IMR-90 (cell line): Measurements from ENCODE around the gene PSMC5.

Experiments
- BHLHE40 ChIP-seq: fragments of 150-350 bp; IDR thresholded peaks from 2 replicates; pipeline ENCODE4 v1.6.1; 2016; ENCODE audit warnings: mild to moderate bottlenecking, low read depth, low read length
- CHD1 ChIP-seq: IDR thresholded peaks from 2 replicates; pipeline ENCODE4 v1.6.1; 2012; ENCODE audit warnings: low read depth, low read length, improper control_type of control experiment
- CTCF ChIP-seq: conservative IDR thresholded peaks from 2 replicates; pipeline ENCODE4 v1.5.1; 2012; ENCODE audit warnings: mild to moderate bottlenecking, low read depth, low read length, improper control_type of control experiment
- ELK1 ChIP-seq: fragments of 150-350 bp; IDR thresholded peaks from 2 replicates; pipeline ENCODE4 v1.6.1; 2016; ENCODE audit warnings: low read depth, mild to moderate bottlenecking, low read length, moderate library complexity, borderline replicate concordance
- MAFK ChIP-seq: IDR thresholded peaks from 2 replicates; pipeline ENCODE4 v1.6.1; 2012; ENCODE audit warnings: low read depth, low read length, improper control_type of control experiment
- MAZ ChIP-seq: IDR thresholded peaks from 2 replicates; pipeline ENCODE4 v1.6.1; 2012; ENCODE audit warnings: low read depth, mild to moderate bottlenecking, low read length, improper control_type of control experiment, moderate library complexity, borderline replicate concordance
- MXI1 ChIP-seq: IDR thresholded peaks from 2 replicates; pipeline ENCODE4 v1.6.1; 2012; ENCODE audit warnings: low read depth, mild to moderate bottlenecking, low read length, moderate library complexity, borderline replicate concordance
- POLR2A ChIP-seq: IDR thresholded peaks from 2 replicates; pipeline ENCODE4 v1.6.1; 2012; ENCODE audit warnings: mild to moderate bottlenecking, low read depth, low read length
- RAD21 ChIP-seq: IDR thresholded peaks from 2 replicates; pipeline ENCODE4 v1.6.1; 2012; ENCODE audit warnings: low read length, improper control_type of control experiment
- RCOR1 ChIP-seq: IDR thresholded peaks from 2 replicates; pipeline ENCODE4 v1.6.1; 2012; ENCODE audit warnings: mild to moderate bottlenecking, low read length, improper control_type of control experiment; ENCODE audit not compliant: insufficient replicate concordance
- RFX5 ChIP-seq: IDR thresholded peaks from 2 replicates; pipeline ENCODE4 v1.8.0; 2012; ENCODE audit warnings: low read depth, mild to moderate bottlenecking, low read length, moderate library complexity
- SMC3 ChIP-seq: fragments of 150-350 bp; IDR thresholded peaks from 2 replicates; pipeline ENCODE4 v1.6.1; 2016; ENCODE audit warnings: low read depth, mild to moderate bottlenecking, antibody characterized with exemption, low read length, moderate library complexity
- USF2 ChIP-seq: fragments of 150-350 bp; IDR thresholded peaks from 2 replicates; pipeline ENCODE4 v1.6.1; 2017; ENCODE audit warnings: mild to moderate bottlenecking, antibody characterized with exemption, low read length, low read depth

- TF ChIP-seq CTCF, result no peak
- no peak for TF ChIP-seq ELK1
- no peak for TF ChIP-seq RAD21
- TF ChIP-seq POLR2A, result peak; percentile 65
- TF ChIP-seq RFX5, result peak; percentile 73
- peak; percentile 2; the same call in 1 of the 2 replicates for TF ChIP-seq MXI1
- 0 out of 2 replicates have a peak, but pooled peaks have one; percentile 3 for TF ChIP-seq BHLHE40
- TF ChIP-seq CHD1, result no peak
- TF ChIP-seq MAFK, result no peak
- TF ChIP-seq MAZ, result peak; percentile 76; the same call in 1 of the 2 replicates
- 0 out of 2 replicates have a peak, but pooled peaks have one; percentile 19 for TF ChIP-seq USF2
- TF ChIP-seq RCOR1, result no peak
- TF ChIP-seq SMC3, result peak; percentile 29
Measured at GRCh38 chr17:63842540-63843386, 15.5 kb downstream of the PSMC5 start, which contains the start of gene SMARCD2.
